Trophoblast cell (in vitro differentiated cells and primary cell): Measurements from ENCODE around the gene ERBB4.
A peak's percentile ranks its signal among the peaks of the same experiment; 100 is the strongest.

Experiments
- DNase-seq, 2 donors: peaks; one replicate each; pipeline ENCODE4 v3.0.0-alpha.2; 2016
- H2AFZ ChIP-seq: 2 replicates; pipeline ENCODE4 v1.6.1; 2013; ENCODE audit warnings: low read length, moderate library complexity, mild to moderate bottlenecking; ENCODE audit not compliant: insufficient read depth, poor library complexity
- H2AK5ac ChIP-seq: 2 replicates; pipeline ENCODE4 v1.6.1; 2013; ENCODE audit warnings: mild to moderate bottlenecking, low read length
- H2BK120ac ChIP-seq: 2 replicates; pipeline ENCODE4 v1.6.1; 2013; ENCODE audit warnings: low read length, mild to moderate bottlenecking, moderate library complexity; ENCODE audit not compliant: insufficient read depth, poor library complexity
- H2BK12ac ChIP-seq: 2 replicates; pipeline ENCODE4 v1.6.1; 2013; ENCODE audit warnings: mild to moderate bottlenecking, low read length, moderate library complexity
- H2BK5ac ChIP-seq: 2 replicates; pipeline ENCODE4 v1.6.1; 2013; ENCODE audit warnings: low read length, low read depth, moderate library complexity, mild to moderate bottlenecking; ENCODE audit not compliant: poor library complexity
- H3K14ac ChIP-seq: 2 replicates; pipeline ENCODE4 v1.6.1; 2013; ENCODE audit warnings: mild to moderate bottlenecking, low read length
- H3K18ac ChIP-seq: 2 replicates; pipeline ENCODE4 v1.6.1; 2013; ENCODE audit warnings: mild to moderate bottlenecking, low read length
- H3K23ac ChIP-seq: 2 replicates; pipeline ENCODE4 v1.6.1; 2013; ENCODE audit warnings: low read length
- H3K27ac ChIP-seq: 2 replicates; pipeline ENCODE4 v1.5.1; 2013; ENCODE audit warnings: low read depth, mild to moderate bottlenecking, inconsistent platforms, low read length, moderate library complexity
- H3K27me3 ChIP-seq: 2 replicates; pipeline ENCODE4 v1.6.1; 2013; ENCODE audit warnings: inconsistent platforms, mild to moderate bottlenecking, low read length, moderate library complexity; ENCODE audit not compliant: insufficient read depth
- H3K36me3 ChIP-seq, 2 experiments: 1 replicate in 1 of 2; 2 replicates in 1 of 2; pipeline ENCODE4 v1.6.1; 2013; ENCODE audit warnings: low read length in 2 of 2, mild to moderate bottlenecking in 2 of 2, moderate library complexity in 1 of 2; ENCODE audit not compliant: insufficient read depth in 2 of 2, control insufficient read depth in 1 of 2
- H3K4ac ChIP-seq: 2 replicates; pipeline ENCODE4 v1.6.1; 2013; ENCODE audit warnings: low read depth, mild to moderate bottlenecking, low read length, moderate library complexity
- H3K4me1 ChIP-seq, 2 experiments: 1 replicate in 1 of 2; 2 replicates in 1 of 2; pipeline ENCODE4 v1.6.1; 2013; ENCODE audit warnings: low read length in 2 of 2, mild to moderate bottlenecking in 2 of 2, moderate library complexity in 1 of 2; ENCODE audit not compliant: insufficient read depth in 2 of 2, control insufficient read depth in 1 of 2
- H3K4me2 ChIP-seq: 2 replicates; pipeline ENCODE4 v1.6.1; 2013; ENCODE audit warnings: inconsistent platforms, mild to moderate bottlenecking, low read length, moderate library complexity
- H3K4me3 ChIP-seq: 2 replicates; pipeline ENCODE4 v1.5.1; 2013; ENCODE audit warnings: mild to moderate bottlenecking, low read depth, low read length, inconsistent platforms
- H3K79me1 ChIP-seq: one replicate; pipeline ENCODE4 v1.6.1; 2013; ENCODE audit warnings: low read length
- H3K79me2 ChIP-seq: 2 replicates; pipeline ENCODE4 v1.6.1; 2013; ENCODE audit warnings: low read length, mild to moderate bottlenecking; ENCODE audit not compliant: control insufficient read depth, insufficient read depth, poor library complexity
- H3K9ac ChIP-seq: 2 replicates; pipeline ENCODE4 v1.6.1; 2013; ENCODE audit warnings: mild to moderate bottlenecking, low read length
- H3K9me3 ChIP-seq: 2 replicates; pipeline ENCODE4 v1.6.1; 2013; ENCODE audit warnings: low read depth, mild to moderate bottlenecking, control low read depth, inconsistent platforms, low read length; ENCODE audit not compliant: insufficient read depth
- H4K12ac ChIP-seq: 2 replicates; pipeline ENCODE4 v1.6.1; 2013; ENCODE audit warnings: low read depth, mild to moderate bottlenecking, low read length, moderate library complexity
- H4K8ac ChIP-seq: 2 replicates; pipeline ENCODE4 v1.6.1; 2013; ENCODE audit warnings: low read depth, mild to moderate bottlenecking, low read length, moderate library complexity
- H4K91ac ChIP-seq: one replicate; pipeline ENCODE4 v1.6.1; 2013; ENCODE audit warnings: low read depth, mild to moderate bottlenecking, low read length, moderate library complexity
- WGBS: extraction: QIAGEN DNeasy Blood & Tissue Kit; methylation state at CpG from one replicate; pipeline ENCODE4 v1.1.7; 2013; ENCODE audit warnings: missing lambda C conversion rate; ENCODE audit not compliant: insufficient read length, insufficient coverage; ENCODE audit errors: extremely low coverage; 5-methylcytosine and 5-hydroxymethylcytosine counted together

Gene ERBB4

DNA sequence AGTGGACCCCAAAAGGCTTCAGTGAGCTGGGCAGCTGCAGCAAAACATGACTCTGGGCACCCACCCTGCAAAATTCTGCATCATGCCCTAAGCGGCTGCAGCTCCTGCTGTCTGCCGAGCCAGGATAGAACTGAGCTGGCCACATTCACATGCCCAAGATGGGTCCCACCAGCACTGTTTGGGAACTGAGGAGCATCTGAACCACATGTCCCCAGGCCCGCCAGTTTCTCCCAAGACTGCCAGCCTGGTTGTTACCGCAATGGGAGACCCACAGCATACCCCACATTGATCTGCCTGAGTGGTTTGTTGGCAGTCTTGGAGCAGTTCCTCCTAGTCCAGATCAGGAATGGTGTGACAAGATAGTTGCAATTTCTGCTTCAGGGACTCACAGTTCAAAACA is 1035.4 kb downstream of the ERBB4 start:
- WGBS: no CpG with 5 or more reads among the region's 4 CpGs
- Histone ChIP-seq H4K8ac (no peak overlapping the region), H3K18ac (no peak overlapping the region), H2BK120ac (no peak overlapping the region), H3K36me3 (no peaks in the 10 kb centered on the region), H2BK5ac (no peak overlapping the region), H3K4me3 (no peak overlapping the region), H3K27ac (no peak overlapping the region), H3K79me1 (no peaks in the 10 kb centered on the region), H3K79me2 (no peaks in the 10 kb centered on the region), H3K9me3 (no peaks in the 10 kb centered on the region), H3K27me3 (no peaks in the 10 kb centered on the region), H3K23ac (no peak overlapping the region), H3K14ac (no peak overlapping the region), H4K91ac (no peak overlapping the region), H4K12ac (no peak overlapping the region), H3K4ac (no peak overlapping the region), H2AFZ (no peak overlapping the region), H3K9ac (no peak overlapping the region), H2BK12ac (no peak overlapping the region), H2AK5ac (no peak overlapping the region), H3K4me1 (no peaks in the 10 kb centered on the region), H3K4me2 (no peak overlapping the region)
- peak in 1 of 2 donors; percentile 2 for DNase-seq

DNA sequence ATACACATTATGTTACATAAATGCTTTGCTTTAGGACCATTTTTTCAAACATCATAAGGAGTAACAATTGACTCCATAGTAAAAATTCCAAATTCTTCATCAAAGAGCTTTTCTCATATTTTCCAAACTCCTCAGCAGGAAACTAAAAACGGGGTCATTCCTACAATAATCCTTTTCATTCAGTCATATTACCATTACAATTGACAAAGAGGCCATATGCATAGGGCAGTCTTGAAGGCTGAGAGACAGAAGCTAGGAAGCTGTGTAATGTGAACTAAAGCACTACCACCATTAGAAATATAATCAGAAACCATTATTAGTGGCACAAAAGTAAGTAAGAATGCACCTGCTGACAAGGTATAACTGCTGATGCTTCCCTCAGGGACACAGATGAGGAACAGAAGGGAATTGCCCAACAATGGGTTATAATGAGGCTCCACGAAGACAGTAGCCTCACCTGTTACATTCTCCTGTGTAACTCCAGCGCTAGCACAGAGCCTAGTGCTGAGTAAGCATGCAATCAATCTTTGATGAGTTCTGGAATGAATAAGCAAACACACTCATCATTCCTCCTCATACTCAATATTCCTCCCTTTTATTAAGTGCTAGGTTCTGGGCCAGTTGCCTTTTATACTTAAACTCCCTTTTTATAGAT is 1039.9 kb downstream of the ERBB4 start:
- Histone ChIP-seq H3K79me2 (no peaks in the 10 kb centered on the region), H2BK5ac (no peak overlapping the region), H3K36me3 (no peaks in the 10 kb centered on the region), H3K9me3 (no peaks in the 10 kb centered on the region), H3K27ac (no peak overlapping the region), H3K4me1 (no peaks in the 10 kb centered on the region), H2BK120ac (no peak overlapping the region), H2AK5ac (no peak overlapping the region), H2BK12ac (no peak overlapping the region), H4K8ac (no peak overlapping the region), H3K4me2 (no peak overlapping the region), H3K14ac (no peak overlapping the region), H3K23ac (no peak overlapping the region), H3K4ac (no peak overlapping the region), H3K4me3 (no peak overlapping the region), H3K79me1 (no peaks in the 10 kb centered on the region), H4K91ac (no peak overlapping the region), H3K18ac (no peak overlapping the region), H4K12ac (no peak overlapping the region), H3K9ac (no peak overlapping the region), H2AFZ (no peak overlapping the region), H3K27me3 (no peaks in the 10 kb centered on the region)
- DNase-seq: no peak
- no CpG with 5 or more reads among the region's 3 CpGs for WGBS

DNA sequence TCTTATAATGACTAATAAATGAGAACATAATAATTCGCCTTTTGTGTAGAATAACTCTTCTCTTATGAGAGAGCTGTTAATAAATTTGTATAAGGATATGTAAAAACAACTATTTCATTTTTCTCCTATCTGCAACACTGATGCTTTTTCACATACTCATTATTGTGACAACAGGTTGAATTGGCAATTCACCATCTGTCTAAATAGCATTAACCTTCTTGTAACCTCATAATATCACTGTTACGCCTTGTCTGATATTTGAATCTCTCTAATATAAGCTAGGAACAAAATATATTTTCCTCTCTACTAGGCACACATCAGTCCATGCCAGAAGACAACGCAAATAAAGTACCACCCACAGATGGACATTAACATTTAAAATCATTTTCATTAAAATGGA is 1043.3 kb downstream of the ERBB4 start:
- Histone ChIP-seq H3K4me2 (no peak overlapping the region), H3K18ac (no peak overlapping the region), H3K36me3 (no peaks in the 10 kb centered on the region), H3K4me1 (no peaks in the 10 kb centered on the region), H3K79me1 (no peaks in the 10 kb centered on the region), H3K27me3 (no peaks in the 10 kb centered on the region), H3K27ac (no peak overlapping the region), H2AK5ac (no peak overlapping the region), H3K14ac (no peak overlapping the region), H3K23ac (no peak overlapping the region), H3K79me2 (no peaks in the 10 kb centered on the region), H3K4ac (no peak overlapping the region), H4K8ac (no peak overlapping the region), H2BK5ac (no peak overlapping the region), H3K9me3 (no peaks in the 10 kb centered on the region), H3K4me3 (no peak overlapping the region), H2AFZ (no peak overlapping the region), H3K9ac (no peak overlapping the region), H2BK12ac (no peak overlapping the region), H4K12ac (no peak overlapping the region), H2BK120ac (no peak overlapping the region), H4K91ac (no peak overlapping the region)
- DNase-seq: no peak
- no CpG with 5 or more reads among the region's 3 CpGs for WGBS

GRCh38 chr2:211494536-211494935 is 1044.1 kb downstream of the ERBB4 start:
- H2BK120ac ChIP-seq: no peak overlapping the region
- WGBS: no CpG with 5 or more reads among the region's 3 CpGs
- no peak overlapping the region for H3K23ac ChIP-seq
- no peaks in the 10 kb centered on the region for H3K9me3 ChIP-seq
- no peaks in the 10 kb centered on the region for H3K27me3 ChIP-seq
- no peak overlapping the region for H4K12ac ChIP-seq
- no peak for DNase-seq
- no peak overlapping the region for H4K8ac ChIP-seq
- H3K79me1 ChIP-seq: no peaks in the 10 kb centered on the region
- no peak overlapping the region for H3K4ac ChIP-seq
- H3K4me2 ChIP-seq: no peak overlapping the region
- H3K4me1 ChIP-seq: no peaks in the 10 kb centered on the region
- no peak overlapping the region for H4K91ac ChIP-seq
- no peak overlapping the region for H2BK12ac ChIP-seq
- H3K14ac ChIP-seq: no peak overlapping the region
- no peak overlapping the region for H3K18ac ChIP-seq
- H3K27ac ChIP-seq: no peak overlapping the region
- no peak overlapping the region for H2BK5ac ChIP-seq
- H3K36me3 ChIP-seq: no peaks in the 10 kb centered on the region
- H2AFZ ChIP-seq: no peak overlapping the region
- H3K9ac ChIP-seq: no peak overlapping the region
- no peak overlapping the region for H3K4me3 ChIP-seq
- no peaks in the 10 kb centered on the region for H3K79me2 ChIP-seq
- H2AK5ac ChIP-seq: no peak overlapping the region
